ENCODE data around the gene DNHD1. TPM values are rescaled to one million over a fixed set of nuclear protein-coding genes. Genes with fewer than 3 reads are reported as not detected.

The DNHD1 gene
- total RNA-seq, 2 donors from 2014 or later: 11.5 to 31.4 TPM

DNA sequence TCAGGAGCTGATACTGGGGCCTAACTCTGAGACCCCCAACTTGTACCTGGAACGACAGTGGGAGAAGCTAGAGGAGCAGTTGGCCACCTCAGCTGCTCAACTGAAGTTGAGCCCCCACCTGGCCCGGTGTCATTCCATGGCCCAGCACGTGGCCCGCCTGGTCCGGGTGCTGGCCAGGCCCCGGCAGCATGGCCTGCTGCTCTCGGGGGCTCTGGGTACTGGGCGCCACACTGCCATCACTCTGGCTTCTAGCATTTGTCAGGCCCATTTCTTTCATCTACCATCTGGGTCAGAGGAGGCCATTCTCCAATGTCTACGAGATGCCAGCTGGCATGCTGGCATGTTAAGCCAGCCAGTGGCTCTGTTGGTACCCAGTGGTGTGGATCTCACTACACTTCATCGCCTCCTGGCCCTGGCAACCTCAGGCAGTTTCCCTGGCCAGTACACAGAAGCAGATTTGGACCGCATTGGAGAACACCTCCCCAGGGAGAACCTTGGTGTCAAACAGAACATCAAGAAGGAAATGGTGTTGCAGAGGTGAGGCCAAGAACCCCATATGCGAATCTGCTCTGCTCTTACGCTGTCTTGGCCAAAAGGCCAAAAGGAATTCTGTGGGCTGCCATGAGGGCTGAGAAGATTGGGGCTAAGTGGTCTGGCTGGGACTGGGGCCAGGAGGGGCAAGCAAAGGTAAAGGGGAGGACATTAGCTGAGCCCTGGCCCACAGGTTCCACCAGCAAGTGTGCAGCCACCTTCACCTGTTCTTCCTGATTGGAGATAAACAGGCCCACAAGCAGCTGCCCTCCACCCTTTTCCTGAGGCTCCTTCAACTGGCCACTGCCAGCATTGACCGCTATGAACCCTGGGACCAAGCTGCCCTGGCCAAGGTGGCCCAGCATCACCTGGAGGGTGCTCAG lies 60.9 kb downstream of the DNHD1 start:
- TF ChIP-seq POLR2AphosphoS5 (IDR thresholded peaks at IDR 0.05) (no peak), POLR2A (IDR thresholded peaks at IDR 0.05) (no peak), CTCF (IDR thresholded peaks at IDR 0.05) (no peak)
- Histone ChIP-seq H3K4me1 (replicated peaks) (no peaks in the 10 kb centered on the region), H3K4me3 (no peak overlapping the region), H3K36me3 (no peaks in the 10 kb centered on the region), H3K27me3 (replicated peaks; ENCODE audit: insufficient read depth) (no peaks in the 10 kb centered on the region), H3K27ac (no peak overlapping the region), H3K9me3 (no peaks in the 10 kb centered on the region)
- WGBS: 92% methylated on average over 13 of the region's 14 CpGs
- intact Hi-C loops (cut with DNase I): no loop called here
- DNase-seq (ENCODE audit: low spot score): no peak

DNA sequence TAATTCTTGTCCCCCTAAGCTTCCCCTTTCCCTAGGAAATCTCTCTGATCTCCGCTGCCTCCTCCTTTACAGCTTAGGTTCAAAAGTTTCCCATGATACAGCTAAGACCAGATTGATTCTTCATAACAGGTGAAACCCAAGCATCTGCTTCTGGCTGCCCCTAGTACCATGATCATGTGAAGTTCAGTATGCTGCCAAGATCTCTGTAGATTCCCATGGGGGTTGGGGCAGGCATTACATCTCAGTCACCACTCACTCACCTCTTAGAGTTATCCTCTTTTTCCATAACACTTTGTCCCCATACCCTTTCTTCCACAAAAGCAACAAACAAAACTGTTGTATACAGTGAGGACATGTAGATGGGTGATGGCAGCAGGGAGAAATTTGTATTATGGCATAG lies 62.3 kb downstream of the DNHD1 start:
- no peak for DNase-seq (ENCODE audit: low spot score)
- Histone ChIP-seq H3K27ac (no peak overlapping the region), H3K4me1 (replicated peaks) (no peaks in the 10 kb centered on the region), H3K36me3 (no peaks in the 10 kb centered on the region), H3K9me3 (no peaks in the 10 kb centered on the region), H3K27me3 (replicated peaks; ENCODE audit: insufficient read depth) (no peaks in the 10 kb centered on the region), H3K4me3 (no peak overlapping the region)
- intact Hi-C loops (cut with DNase I): no loop called here
- TF ChIP-seq POLR2AphosphoS5 (IDR thresholded peaks at IDR 0.05) (no peak), CTCF (IDR thresholded peaks at IDR 0.05) (no peak), POLR2A (IDR thresholded peaks at IDR 0.05) (no peak)
- WGBS: 97% methylated on average over 1 of the region's 1 CpG

GRCh38 chr11:6561288-6561687 lies 64.2 kb downstream of the DNHD1 start:
- H3K4me1 ChIP-seq (replicated peaks): no peaks in the 10 kb centered on the region
- intact Hi-C loops (cut with DNase I): no loop called here
- 95% methylated on average over 3 of the region's 3 CpGs for WGBS

GRCh38 chr11:6563121-6563619 lies 66.1 kb downstream of the DNHD1 start:
- TF ChIP-seq CTCF (IDR thresholded peaks at IDR 0.05) (no peak), POLR2AphosphoS5 (IDR thresholded peaks at IDR 0.05) (no peak), POLR2A (IDR thresholded peaks at IDR 0.05) (no peak)
- DNase-seq (ENCODE audit: low spot score): no peak
- Histone ChIP-seq H3K4me1 (replicated peaks) (no peaks in the 10 kb centered on the region), H3K36me3 (no peaks in the 10 kb centered on the region), H3K27me3 (replicated peaks; ENCODE audit: insufficient read depth) (no peaks in the 10 kb centered on the region), H3K27ac (no peak overlapping the region), H3K9me3 (no peaks in the 10 kb centered on the region), H3K4me3 (no peak overlapping the region)
- WGBS: 87% methylated on average over 4 of the region's 4 CpGs
- intact Hi-C loops (cut with DNase I): no loop called here

More at GRCh38 chr11:6561288-6561687, 64.2 kb downstream of the DNHD1 start:
- Histone ChIP-seq H3K27ac (no peak overlapping the region), H3K4me3 (no peak overlapping the region), H3K27me3 (replicated peaks; ENCODE audit: insufficient read depth) (no peaks in the 10 kb centered on the region), H3K9me3 (no peaks in the 10 kb centered on the region), H3K36me3 (no peaks in the 10 kb centered on the region)
- DNase-seq (ENCODE audit: low spot score): no peak
- TF ChIP-seq CTCF (IDR thresholded peaks at IDR 0.05) (no peak), POLR2A (IDR thresholded peaks at IDR 0.05) (no peak), POLR2AphosphoS5 (IDR thresholded peaks at IDR 0.05) (no peak)

- Histone ChIP-seq H3K27ac (no peak overlapping the region), H3K4me1 (replicated peaks) (no peaks in the 10 kb centered on the region), H3K27me3 (replicated peaks; ENCODE audit: insufficient read depth) (no peaks in the 10 kb centered on the region), H3K4me3 (no peak overlapping the region), H3K9me3 (no peaks in the 10 kb centered on the region), H3K36me3 (no peaks in the 10 kb centered on the region)
- 94% methylated on average over 10 of the region's 10 CpGs for WGBS
- no peak for TF ChIP-seq CTCF (IDR thresholded peaks at IDR 0.05)
- no peak for TF ChIP-seq POLR2AphosphoS5 (IDR thresholded peaks at IDR 0.05)
- no peak for TF ChIP-seq POLR2A (IDR thresholded peaks at IDR 0.05)
- intact Hi-C loops (cut with DNase I): no loop called here
- no peak for DNase-seq (ENCODE audit: low spot score)
Observed at GRCh38 chr11:6563667-6564066, 66.6 kb downstream of the DNHD1 start.

Measured in prostate gland (tissue), 2 donors.